Adipocyte (in vitro differentiated cells): ENCODE results near the gene ZC3H6.
A peak's percentile ranks its signal among the peaks of the same experiment; 100 is the strongest.

ENCODE experiments used
- DNase-seq: peaks from one replicate; pipeline ENCODE4 v3.0.0-alpha.2; 2015; ENCODE audit warnings: low read depth
- H3K27me3 ChIP-seq: replicated peaks from 2 replicates; pipeline ENCODE4 v1.7.0; 2013; ENCODE audit warnings: mild to moderate bottlenecking, low read length, moderate library complexity; ENCODE audit not compliant: control insufficient read depth, insufficient read depth
- H3K36me3 ChIP-seq: 2 replicates; pipeline ENCODE4 v1.7.0; 2013; ENCODE audit warnings: low read length, mild to moderate bottlenecking, moderate library complexity; ENCODE audit not compliant: control insufficient read depth, insufficient read depth, severe bottlenecking
- H3K4me1 ChIP-seq: 2 replicates; pipeline ENCODE4 v1.7.0; 2013; ENCODE audit warnings: mild to moderate bottlenecking, low read length, moderate library complexity; ENCODE audit not compliant: control insufficient read depth, insufficient read depth
- H3K4me3 ChIP-seq: 2 replicates; pipeline ENCODE4 v1.7.0; 2013; ENCODE audit warnings: mild to moderate bottlenecking, low read length, moderate library complexity
- H3K9ac ChIP-seq: 2 replicates; pipeline ENCODE4 v1.7.0; 2013; ENCODE audit warnings: mild to moderate bottlenecking, low read length, moderate library complexity
- H3K9me3 ChIP-seq: 2 replicates; pipeline ENCODE4 v1.7.0; 2013; ENCODE audit warnings: mild to moderate bottlenecking, low read length, moderate library complexity; ENCODE audit not compliant: control insufficient read depth

Gene ZC3H6

DNA sequence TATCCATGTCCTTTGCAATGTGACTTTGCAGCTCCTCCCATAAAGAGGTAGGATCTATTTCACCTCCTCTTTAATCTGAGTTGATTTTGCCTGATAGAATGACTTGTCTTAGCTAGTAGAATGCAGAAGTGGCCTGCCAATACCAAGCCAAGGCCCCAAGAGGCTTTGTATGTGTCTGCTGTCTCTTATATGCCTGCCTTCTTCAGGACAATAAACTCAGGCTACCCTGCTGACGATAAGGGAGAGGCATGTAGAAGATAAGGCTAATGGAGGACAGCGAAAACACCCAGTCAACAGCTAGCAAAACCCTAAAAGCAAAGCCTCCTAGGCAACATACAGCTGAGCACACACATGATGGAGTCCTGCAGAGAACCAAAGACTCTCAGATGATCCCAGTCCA, 18.7 kb upstream of the ZC3H6 start:
- Histone ChIP-seq H3K27me3 (no peaks in the 10 kb centered on the region), H3K4me1 (peaks cover 8% of the 10 kb centered on the region), H3K4me3 (no peak overlapping the region), H3K9me3 (no peaks in the 10 kb centered on the region), H3K9ac (no peak overlapping the region), H3K36me3 (no peaks in the 10 kb centered on the region)
- DNase-seq = no peak

- Histone ChIP-seq H3K4me1 (peaks cover 8% of the 10 kb centered on the region), H3K4me3 (no peak overlapping the region), H3K9ac (no peak overlapping the region), H3K9me3 (peaks cover 3% of the 10 kb centered on the region), H3K27me3 (no peaks in the 10 kb centered on the region), H3K36me3 (no peaks in the 10 kb centered on the region)
- DNase-seq = no peak
Measured at GRCh38 chr2:112257575-112257974, 17.8 kb upstream of the ZC3H6 start.

GRCh38 chr2:112259509-112260294, 15.7 kb upstream of the ZC3H6 start:
- peak; percentile 91 for DNase-seq

DNA sequence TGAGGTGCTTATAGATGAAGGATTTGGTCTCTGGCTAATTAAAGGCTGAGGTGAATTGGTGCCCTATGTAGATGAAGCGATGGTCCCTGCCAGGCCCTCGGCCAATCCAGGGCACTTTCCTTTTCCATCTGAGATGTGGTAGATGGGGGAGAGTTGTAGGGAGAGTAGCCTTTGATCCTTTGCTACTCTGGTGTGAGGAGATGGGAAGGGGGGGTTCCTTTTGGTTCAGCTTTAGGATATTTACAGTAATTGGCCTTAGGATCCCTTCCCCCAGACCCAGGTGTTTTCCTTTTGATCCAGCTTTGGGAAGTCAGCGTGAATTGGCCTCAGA, 15.1 kb upstream of the ZC3H6 start:
- Histone ChIP-seq H3K36me3 (no peaks in the 10 kb centered on the region), H3K4me1 (peaks cover 2% of the 10 kb centered on the region), H3K4me3 (no peak overlapping the region), H3K9ac (no peak overlapping the region), H3K9me3 (peaks cover 7% of the 10 kb centered on the region), H3K27me3 (no peaks in the 10 kb centered on the region)
- no peak for DNase-seq

More at GRCh38 chr2:112259509-112260294, 15.7 kb upstream of the ZC3H6 start:
- no peaks in the 10 kb centered on the region for H3K36me3 ChIP-seq
- no peaks in the 10 kb centered on the region for H3K27me3 ChIP-seq
- H3K4me3 ChIP-seq = peak overlapping the region; percentile 40
- H3K4me1 ChIP-seq = peaks cover 2% of the 10 kb centered on the region
- H3K9ac ChIP-seq = peak overlapping the region; percentile 52
- H3K9me3 ChIP-seq = peaks cover 7% of the 10 kb centered on the region

DNA sequence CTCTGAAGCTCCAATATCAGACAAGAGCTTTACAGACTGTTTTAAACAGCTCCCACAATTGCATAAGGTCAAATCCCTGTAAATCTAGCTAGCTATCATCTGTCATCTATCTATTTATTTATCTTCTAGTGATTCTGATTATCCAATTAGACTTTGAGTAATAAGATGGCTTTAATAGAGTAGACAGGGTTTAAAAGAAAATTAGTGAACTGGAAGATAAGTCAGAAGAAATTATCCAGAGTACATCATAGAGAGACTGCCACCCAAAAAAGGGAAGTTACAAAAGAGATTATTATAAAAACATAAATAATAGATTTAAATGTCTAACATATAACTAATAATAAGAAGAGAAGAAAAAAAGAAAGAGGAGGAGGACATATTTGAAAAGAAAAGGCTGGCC, 12.5 kb upstream of the ZC3H6 start:
- no peak overlapping the region for H3K4me3 ChIP-seq
- H3K27me3 ChIP-seq = no peaks in the 10 kb centered on the region
- H3K9me3 ChIP-seq = peaks cover 7% of the 10 kb centered on the region
- no peaks in the 10 kb centered on the region for H3K36me3 ChIP-seq
- DNase-seq = no peak
- H3K4me1 ChIP-seq = peaks cover 2% of the 10 kb centered on the region
- no peak overlapping the region for H3K9ac ChIP-seq

DNA sequence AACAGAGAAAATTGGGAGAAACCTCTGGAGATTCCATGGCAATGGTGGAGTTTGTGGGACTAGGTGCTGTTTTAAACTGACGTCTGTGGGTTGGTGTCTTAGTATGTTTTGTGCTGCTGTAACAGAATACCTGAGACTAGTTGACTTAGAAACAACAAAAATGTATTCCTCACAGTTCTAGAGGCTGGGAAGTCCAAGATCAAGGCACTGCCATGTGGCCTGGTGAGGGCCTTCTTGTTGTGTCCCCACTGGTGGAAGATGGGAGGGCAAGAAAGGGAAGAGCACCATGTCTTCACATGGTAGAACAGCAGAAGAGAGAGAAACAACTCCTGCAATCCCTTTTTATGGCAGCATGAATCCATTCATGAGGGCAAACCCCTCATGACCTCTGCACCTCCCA, 6.8 kb upstream of the ZC3H6 start:
- H3K36me3 ChIP-seq = no peaks in the 10 kb centered on the region

GRCh38 chr2:112272669-112273068, 2.7 kb upstream of the ZC3H6 start:
- H3K4me1 ChIP-seq = peaks cover 11% of the 10 kb centered on the region
- no peak overlapping the region for H3K4me3 ChIP-seq
- DNase-seq = no peak
- no peaks in the 10 kb centered on the region for H3K27me3 ChIP-seq
- H3K9me3 ChIP-seq = no peaks in the 10 kb centered on the region
- H3K36me3 ChIP-seq = no peaks in the 10 kb centered on the region
- no peak overlapping the region for H3K9ac ChIP-seq

More for the DNA sequence above, 6.8 kb upstream of the ZC3H6 start:
- Histone ChIP-seq H3K4me3 (no peak overlapping the region), H3K27me3 (no peaks in the 10 kb centered on the region), H3K4me1 (no peaks in the 10 kb centered on the region), H3K9me3 (no peaks in the 10 kb centered on the region), H3K9ac (no peak overlapping the region)
- no peak for DNase-seq

GRCh38 chr2:112273349-112273748, 2.0 kb upstream of the ZC3H6 start:
- Histone ChIP-seq H3K9ac (no peak overlapping the region), H3K4me1 (peaks cover 15% of the 10 kb centered on the region), H3K4me3 (no peak overlapping the region), H3K27me3 (no peaks in the 10 kb centered on the region), H3K9me3 (no peaks in the 10 kb centered on the region), H3K36me3 (no peaks in the 10 kb centered on the region)
- DNase-seq = no peak

GRCh38 chr2:112275887-112276773, 733 bp downstream of the ZC3H6 start:
- H3K36me3 ChIP-seq = no peaks in the 10 kb centered on the region
- H3K9ac ChIP-seq = peak overlapping the region; percentile 100
- peak; percentile 91 for DNase-seq
- peak overlapping the region; percentile 98 for H3K4me3 ChIP-seq
- H3K4me1 ChIP-seq = peaks cover 17% of the 10 kb centered on the region
- no peaks in the 10 kb centered on the region for H3K9me3 ChIP-seq
- no peaks in the 10 kb centered on the region for H3K27me3 ChIP-seq

GRCh38 chr2:112276954-112277353, 1.6 kb downstream of the ZC3H6 start:
- no peaks in the 10 kb centered on the region for H3K36me3 ChIP-seq
- peak overlapping the region; percentile 100 for H3K9ac ChIP-seq
- peak overlapping the region; percentile 98 for H3K4me3 ChIP-seq
- no peaks in the 10 kb centered on the region for H3K27me3 ChIP-seq
- no peak for DNase-seq
- no peaks in the 10 kb centered on the region for H3K9me3 ChIP-seq
- H3K4me1 ChIP-seq = peaks cover 17% of the 10 kb centered on the region

DNA sequence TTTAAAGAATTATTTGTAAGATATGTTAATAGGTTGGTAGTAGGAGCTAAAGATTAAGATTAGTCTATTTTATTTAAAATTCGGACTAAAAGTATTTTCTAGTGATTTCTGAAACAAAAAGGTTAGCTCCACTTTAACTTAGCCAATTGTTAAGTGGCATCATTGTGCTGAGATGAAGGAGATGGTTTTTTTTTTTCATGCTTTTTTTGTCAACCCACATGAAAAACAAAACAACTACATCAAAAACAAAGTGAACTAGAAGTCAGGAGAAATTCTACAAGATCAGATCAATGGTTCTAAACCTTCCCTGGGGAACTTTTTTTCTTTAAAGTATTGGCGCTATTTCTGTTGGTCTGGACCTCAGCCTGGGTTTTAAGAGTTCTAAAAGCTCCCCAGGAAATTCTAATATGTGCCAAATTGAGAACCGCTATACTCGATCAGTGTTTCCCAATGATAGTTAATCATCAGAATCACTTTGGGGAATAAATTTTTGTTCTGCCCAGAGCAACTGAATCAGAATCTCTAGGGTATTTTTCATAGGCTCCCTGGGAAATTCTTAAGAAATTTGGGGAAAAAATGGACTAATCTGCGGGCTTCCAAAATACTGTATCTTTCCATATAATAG, 2.3 kb downstream of the ZC3H6 start:
- peaks cover 17% of the 10 kb centered on the region for H3K4me1 ChIP-seq
- H3K9me3 ChIP-seq = no peaks in the 10 kb centered on the region
- DNase-seq = no peak
- H3K27me3 ChIP-seq = no peaks in the 10 kb centered on the region
- peak overlapping the region; percentile 23 for H3K9ac ChIP-seq
- no peaks in the 10 kb centered on the region for H3K36me3 ChIP-seq
- H3K4me3 ChIP-seq = peak overlapping the region; percentile 98
